ENCODE measurements around the gene SNX32. TPM values are rescaled to one million over a fixed set of nuclear protein-coding genes. Genes with fewer than 3 reads are reported as not detected.
A peak's percentile ranks its signal among the peaks of the same experiment; 100 is the strongest.

Gene SNX32
- total and polyA plus RNA-seq, 9 of the 15 experiments (the other 6 are each of a cell fraction or from before 2014, with no cell fraction given) = 0.03 TPM; not detected in 7

- no peak for TF ChIP-seq PBX2 (CRISPR knock-in tag; IDR thresholded peaks at IDR 0.05; ENCODE audit: low read depth)
- TF ChIP-seq PBX2 (tag; conservative IDR thresholded peaks at IDR 0.05; ENCODE audit: low read depth) = no peak
- peak; percentile 95 for TF ChIP-seq POLR2AphosphoS2 (IDR thresholded peaks at IDR 0.05; ENCODE audit: low read length)
- peak; percentile 68; the same call in 1 of the 2 replicates for TF ChIP-seq MYNN (IDR thresholded peaks at IDR 0.05)
- no peak for TF ChIP-seq MYNN (CRISPR knock-in tag; IDR thresholded peaks at IDR 0.05)
- TF ChIP-seq ZNF778 (CRISPR knock-in tag; IDR thresholded peaks at IDR 0.05) = no peak
- no peak for TF ChIP-seq ZNF165 (CRISPR knock-in tag; IDR thresholded peaks at IDR 0.05; ENCODE audit: borderline replicate concordance)
- TF ChIP-seq CEBPB (tag; IDR thresholded peaks at IDR 0.05) = no peak
- no peak for TF ChIP-seq BDP1 (IDR thresholded peaks at IDR 0.05; ENCODE audit: insufficient read depth, insufficient read length)
- TF ChIP-seq ERF (CRISPR knock-in tag; IDR thresholded peaks at IDR 0.05) = no peak
- no peak for TF ChIP-seq ILK (tag; IDR thresholded peaks at IDR 0.05; ENCODE audit: borderline replicate concordance, low read depth)
- TF ChIP-seq HNRNPLL (IDR thresholded peaks at IDR 0.05; ENCODE audit: low read depth, low read length, poor library complexity, severe bottlenecking) = no peak
- TF ChIP-seq TBP (optimal IDR thresholded peaks at IDR 0.05; ENCODE audit: low read depth, low read length) = no peak
- no peak for TF ChIP-seq SIRT6 (IDR thresholded peaks at IDR 0.05; ENCODE audit: low read depth, low read length)
- TF ChIP-seq ZNF316 (IDR thresholded peaks at IDR 0.05) = no peak
- no peak for TF ChIP-seq MAFF (IDR thresholded peaks at IDR 0.05; ENCODE audit: low read length)
- TF ChIP-seq PML (IDR thresholded peaks at IDR 0.05; ENCODE audit: low read length) = no peak; the same call in none of the 2 replicates
- no peak for TF ChIP-seq JUN (IDR thresholded peaks at IDR 0.05; ENCODE audit: borderline replicate concordance, low read depth, low read length)
- no peak for TF ChIP-seq JUN (CRISPR knock-in tag; IDR thresholded peaks at IDR 0.05; ENCODE audit: borderline replicate concordance)
- 0 out of 2 replicates have a peak, but pooled peaks have one; percentile 17 for TF ChIP-seq NCOA1 (IDR thresholded peaks at IDR 0.05; ENCODE audit: low read depth)
- peak; percentile 11 for TF ChIP-seq CHD1 (IDR thresholded peaks at IDR 0.05; ENCODE audit: low read length)
- peak; percentile 69; the same call in 1 of the 2 replicates for TF ChIP-seq THRB (CRISPR knock-in tag; conservative IDR thresholded peaks at IDR 0.05)
- 0 out of 2 replicates have a peak, but pooled peaks have one; percentile 58 for TF ChIP-seq TAF15 (IDR thresholded peaks at IDR 0.05; ENCODE audit: low read depth, low read length)
- no peak for TF ChIP-seq ID3 (CRISPR knock-in tag; IDR thresholded peaks at IDR 0.05)
- 0 out of 2 replicates have a peak, but pooled peaks have one; percentile 37 for TF ChIP-seq ID3 (tag; IDR thresholded peaks at IDR 0.05)
- no peak for TF ChIP-seq MIER1 (IDR thresholded peaks at IDR 0.05; ENCODE audit: low read depth)
- TF ChIP-seq ZNF551 (CRISPR knock-in tag; IDR thresholded peaks at IDR 0.05) = no peak
Measured at GRCh38 chr11:65891219-65892136, 57.7 kb downstream of the SNX32 start (continued).
